ENCODE results near the gene IZUMO1. TPM values are rescaled to one million over a fixed set of nuclear protein-coding genes. Genes with fewer than 3 reads are reported as not detected.

The IZUMO1 gene
- total and polyA plus RNA-seq, 2 of the 13 experiments (the other 11 are each of a cell fraction or from before 2014, with no cell fraction given): 0.07 to 0.22 TPM

DNA sequence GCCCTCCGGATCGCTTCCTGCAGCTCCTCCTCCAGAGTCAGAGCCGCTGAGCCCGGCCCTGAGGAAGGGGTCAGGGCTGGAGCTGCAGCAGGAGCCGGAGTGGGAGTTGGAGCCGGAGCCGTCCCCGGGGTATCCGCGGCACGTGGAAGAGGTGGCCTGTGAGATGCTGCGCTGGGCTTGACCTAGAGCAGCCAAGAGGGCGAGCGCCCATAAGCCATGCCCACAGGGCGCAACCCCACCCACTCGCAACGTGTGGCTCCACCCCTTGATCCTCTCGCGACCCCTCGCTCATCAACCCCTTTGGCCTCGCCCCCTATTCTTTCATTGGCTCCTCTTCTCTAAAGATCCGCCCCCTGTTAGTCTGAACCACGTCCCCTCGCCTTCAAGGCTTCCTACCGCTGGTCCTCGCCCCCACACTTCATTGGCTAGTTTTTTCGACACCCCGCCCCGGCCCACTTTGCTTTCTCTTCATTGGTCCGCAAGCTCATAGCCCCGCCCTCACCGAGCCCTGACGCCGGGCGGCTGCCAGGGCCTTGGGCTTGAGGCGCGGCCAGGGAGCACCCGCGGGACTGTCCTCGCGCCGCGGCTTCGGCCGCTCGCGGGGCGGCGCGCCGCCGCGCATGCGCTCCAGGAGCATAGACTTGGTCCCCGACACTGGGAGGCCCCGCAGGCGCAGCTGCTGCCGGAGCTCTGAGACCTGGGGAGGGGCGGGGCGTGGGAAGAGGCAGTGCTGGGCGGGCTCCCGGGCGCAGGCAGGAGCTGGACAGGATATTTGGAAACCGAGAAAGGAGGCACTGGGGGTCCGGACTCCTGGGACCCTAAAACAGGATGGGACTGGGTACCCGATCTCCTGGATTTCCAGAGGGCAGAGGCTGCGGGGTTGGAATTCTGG lies 32.6 kb downstream of the IZUMO1 start (continued):
- peak; percentile 30; the same call in 1 of the 2 replicates for TF ChIP-seq ARID4A (CRISPR knock-in tag; IDR thresholded peaks at IDR 0.05; ENCODE audit: borderline replicate concordance)
- TF ChIP-seq, protein P1, sequence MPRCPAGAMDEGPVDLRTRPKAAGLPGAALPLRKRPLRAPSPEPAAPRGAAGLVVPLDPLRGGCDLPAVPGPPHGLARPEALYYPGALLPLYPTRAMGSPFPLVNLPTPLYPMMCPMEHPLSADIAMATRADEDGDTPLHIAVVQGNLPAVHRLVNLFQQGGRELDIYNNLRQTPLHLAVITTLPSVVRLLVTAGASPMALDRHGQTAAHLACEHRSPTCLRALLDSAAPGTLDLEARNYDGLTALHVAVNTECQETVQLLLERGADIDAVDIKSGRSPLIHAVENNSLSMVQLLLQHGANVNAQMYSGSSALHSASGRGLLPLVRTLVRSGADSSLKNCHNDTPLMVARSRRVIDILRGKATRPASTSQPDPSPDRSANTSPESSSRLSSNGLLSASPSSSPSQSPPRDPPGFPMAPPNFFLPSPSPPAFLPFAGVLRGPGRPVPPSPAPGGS (CRISPR knock-in tag; IDR thresholded peaks at IDR 0.05): peak; percentile 77; the same call in 1 of the 2 replicates
- no peak for TF ChIP-seq ZNF510 (CRISPR knock-in tag; IDR thresholded peaks at IDR 0.05; ENCODE audit: low read depth)
- no peak for TF ChIP-seq ZNF138 (CRISPR knock-in tag; IDR thresholded peaks at IDR 0.05; ENCODE audit: low read depth)
- TF ChIP-seq SNAI1 (CRISPR knock-in tag; IDR thresholded peaks at IDR 0.05; ENCODE audit: borderline replicate concordance): no peak
- peak; percentile 21; the same call in 1 of the 2 replicates for TF ChIP-seq MED1 (CRISPR knock-in tag; IDR thresholded peaks at IDR 0.05)
- peak; percentile 50 for TF ChIP-seq HNRNPLL (IDR thresholded peaks at IDR 0.05; ENCODE audit: low read depth, low read length, poor library complexity, severe bottlenecking)
- TF ChIP-seq ZNF598 (CRISPR knock-in tag; IDR thresholded peaks at IDR 0.05; ENCODE audit: borderline replicate concordance): no peak
- TF ChIP-seq ZBTB38 (CRISPR knock-in tag; IDR thresholded peaks at IDR 0.05): peak; percentile 52; the same call in 1 of the 2 replicates
- peak; percentile 47; the same call in 1 of the 2 replicates for TF ChIP-seq GATAD1 (CRISPR knock-in tag; IDR thresholded peaks at IDR 0.05)
- TF ChIP-seq, protein P2, sequence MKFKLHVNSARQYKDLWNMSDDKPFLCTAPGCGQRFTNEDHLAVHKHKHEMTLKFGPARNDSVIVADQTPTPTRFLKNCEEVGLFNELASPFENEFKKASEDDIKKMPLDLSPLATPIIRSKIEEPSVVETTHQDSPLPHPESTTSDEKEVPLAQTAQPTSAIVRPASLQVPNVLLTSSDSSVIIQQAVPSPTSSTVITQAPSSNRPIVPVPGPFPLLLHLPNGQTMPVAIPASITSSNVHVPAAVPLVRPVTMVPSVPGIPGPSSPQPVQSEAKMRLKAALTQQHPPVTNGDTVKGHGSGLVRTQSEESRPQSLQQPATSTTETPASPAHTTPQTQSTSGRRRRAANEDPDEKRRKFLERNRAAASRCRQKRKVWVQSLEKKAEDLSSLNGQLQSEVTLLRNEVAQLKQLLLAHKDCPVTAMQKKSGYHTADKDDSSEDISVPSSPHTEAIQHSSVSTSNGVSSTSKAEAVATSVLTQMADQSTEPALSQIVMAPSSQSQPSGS (CRISPR knock-in tag; IDR thresholded peaks at IDR 0.05): no peak
- no peak for TF ChIP-seq ZNF484 (CRISPR knock-in tag; IDR thresholded peaks at IDR 0.05; ENCODE audit: borderline replicate concordance, low read depth)
- TF ChIP-seq TFAP4 (IDR thresholded peaks at IDR 0.05; ENCODE audit: borderline replicate concordance, low read depth): no peak
- no peak; the same call in 1 of the 2 replicates for TF ChIP-seq ZFP90 (CRISPR knock-in tag; IDR thresholded peaks at IDR 0.05; ENCODE audit: borderline replicate concordance)

Data from HepG2 (cell line).